Erythroblast (primary cell): ENCODE measurements around the gene DYNLT2B.

Source experiments
- GATA1 ChIP-seq: IDR thresholded peaks from 2 replicates; pipeline ENCODE4 v1.6.1; 2011; ENCODE audit warnings: low read depth, mild to moderate bottlenecking, control low read depth, low read length, moderate library complexity
- POLR2A ChIP-seq: IDR thresholded peaks from 2 replicates; pipeline ENCODE4 v1.6.1; 2011; ENCODE audit warnings: mild to moderate bottlenecking, low read length

DNA sequence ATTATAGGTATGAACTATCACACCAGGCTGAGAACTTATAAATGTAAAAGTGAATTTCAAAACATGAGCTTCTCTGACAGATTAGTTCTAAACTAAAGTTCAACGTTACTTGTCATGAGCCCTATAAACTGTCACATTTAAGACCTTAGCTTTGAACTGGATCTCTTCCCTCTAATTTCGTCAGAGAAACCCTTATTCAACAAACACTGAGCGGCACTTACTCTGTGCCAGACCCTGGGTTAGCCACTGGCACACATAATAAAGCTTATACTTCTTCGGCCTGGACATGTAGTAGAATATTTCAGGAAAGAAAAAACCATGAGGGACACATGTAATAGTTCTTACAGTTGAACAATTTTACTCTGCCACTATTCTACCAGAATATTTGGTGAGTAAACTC lies 36.1 kb downstream of the DYNLT2B start:
- TF ChIP-seq POLR2A (no peak), GATA1 (no peak)
